Measurements from ENCODE around the gene SLC39A11.

GRCh38 chr17:72751746-72752145 lies 340.7 kb downstream of the SLC39A11 start:
- TF ChIP-seq, protein P1, sequence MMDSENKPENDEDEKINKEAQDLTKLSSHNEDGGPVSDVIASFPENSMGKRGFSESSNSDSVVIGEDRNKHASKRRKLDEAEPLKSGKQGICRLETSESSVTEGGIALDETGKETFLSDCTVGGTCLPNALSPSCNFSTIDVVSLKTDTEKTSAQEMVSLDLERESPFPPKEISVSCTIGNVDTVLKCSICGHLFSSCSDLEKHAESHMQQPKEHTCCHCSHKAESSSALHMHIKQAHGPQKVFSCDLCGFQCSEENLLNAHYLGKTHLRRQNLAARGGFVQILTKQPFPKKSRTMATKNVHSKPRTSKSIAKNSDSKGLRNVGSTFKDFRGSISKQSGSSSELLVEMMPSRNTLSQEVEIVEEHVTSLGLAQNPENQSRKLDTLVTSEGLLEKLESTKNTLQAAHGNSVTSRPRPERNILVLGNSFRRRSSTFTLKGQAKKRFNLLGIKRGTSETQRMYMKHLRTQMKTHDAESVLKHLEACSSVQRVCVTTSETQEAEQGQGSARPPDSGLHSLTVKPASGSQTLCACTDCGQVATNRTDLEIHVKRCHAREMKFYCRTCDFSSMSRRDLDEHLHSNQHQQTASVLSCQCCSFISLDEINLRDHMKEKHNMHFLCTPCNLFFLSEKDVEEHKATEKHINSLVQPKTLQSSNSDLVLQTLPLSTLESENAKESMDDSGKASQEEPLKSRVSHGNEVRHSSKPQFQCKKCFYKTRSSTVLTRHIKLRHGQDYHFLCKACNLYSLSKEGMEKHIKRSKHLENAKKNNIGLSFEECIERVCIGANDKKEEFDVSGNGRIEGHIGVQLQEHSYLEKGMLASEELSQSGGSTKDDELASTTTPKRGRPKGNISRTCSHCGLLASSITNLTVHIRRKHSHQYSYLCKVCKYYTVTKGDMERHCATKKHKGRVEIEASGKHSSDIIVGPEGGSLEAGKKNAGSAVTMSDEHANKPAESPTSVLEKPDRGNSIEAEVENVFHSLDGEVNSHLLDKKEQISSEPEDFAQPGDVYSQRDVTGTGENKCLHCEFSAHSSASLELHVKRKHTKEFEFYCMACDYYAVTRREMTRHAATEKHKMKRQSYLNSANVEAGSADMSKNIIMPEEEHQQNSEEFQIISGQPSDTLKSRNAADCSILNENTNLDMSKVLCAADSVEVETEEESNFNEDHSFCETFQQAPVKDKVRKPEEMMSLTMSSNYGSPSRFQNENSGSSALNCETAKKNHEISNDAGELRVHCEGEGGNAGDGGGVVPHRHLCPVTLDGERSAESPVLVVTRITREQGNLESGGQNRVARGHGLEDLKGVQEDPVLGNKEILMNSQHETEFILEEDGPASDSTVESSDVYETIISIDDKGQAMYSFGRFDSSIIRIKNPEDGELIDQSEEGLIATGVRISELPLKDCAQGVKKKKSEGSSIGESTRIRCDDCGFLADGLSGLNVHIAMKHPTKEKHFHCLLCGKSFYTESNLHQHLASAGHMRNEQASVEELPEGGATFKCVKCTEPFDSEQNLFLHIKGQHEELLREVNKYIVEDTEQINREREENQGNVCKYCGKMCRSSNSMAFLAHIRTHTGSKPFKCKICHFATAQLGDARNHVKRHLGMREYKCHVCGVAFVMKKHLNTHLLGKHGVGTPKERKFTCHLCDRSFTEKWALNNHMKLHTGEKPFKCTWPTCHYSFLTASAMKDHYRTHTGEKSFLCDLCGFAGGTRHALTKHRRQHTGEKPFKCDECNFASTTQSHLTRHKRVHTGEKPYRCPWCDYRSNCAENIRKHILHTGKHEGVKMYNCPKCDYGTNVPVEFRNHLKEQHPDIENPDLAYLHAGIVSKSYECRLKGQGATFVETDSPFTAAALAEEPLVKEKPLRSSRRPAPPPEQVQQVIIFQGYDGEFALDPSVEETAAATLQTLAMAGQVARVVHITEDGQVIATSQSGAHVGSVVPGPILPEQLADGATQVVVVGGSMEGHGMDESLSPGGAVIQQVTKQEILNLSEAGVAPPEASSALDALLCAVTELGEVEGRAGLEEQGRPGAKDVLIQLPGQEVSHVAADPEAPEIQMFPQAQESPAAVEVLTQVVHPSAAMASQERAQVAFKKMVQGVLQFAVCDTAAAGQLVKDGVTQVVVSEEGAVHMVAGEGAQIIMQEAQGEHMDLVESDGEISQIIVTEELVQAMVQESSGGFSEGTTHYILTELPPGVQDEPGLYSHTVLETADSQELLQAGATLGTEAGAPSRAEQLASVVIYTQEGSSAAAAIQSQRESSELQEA (CRISPR knock-in tag; IDR thresholded peaks at IDR 0.05; ENCODE audit: not compliant biosample characterization): no peak
- TF ChIP-seq, protein P2, sequence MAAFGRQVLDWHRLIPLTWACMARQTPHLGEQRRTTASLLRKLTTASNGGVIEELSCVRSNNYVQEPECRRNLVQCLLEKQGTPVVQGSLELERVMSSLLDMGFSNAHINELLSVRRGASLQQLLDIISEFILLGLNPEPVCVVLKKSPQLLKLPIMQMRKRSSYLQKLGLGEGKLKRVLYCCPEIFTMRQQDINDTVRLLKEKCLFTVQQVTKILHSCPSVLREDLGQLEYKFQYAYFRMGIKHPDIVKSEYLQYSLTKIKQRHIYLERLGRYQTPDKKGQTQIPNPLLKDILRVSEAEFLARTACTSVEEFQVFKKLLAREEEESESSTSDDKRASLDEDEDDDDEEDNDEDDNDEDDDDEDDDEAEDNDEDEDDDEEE (CRISPR knock-in tag; IDR thresholded peaks at IDR 0.05): no peak
- no peak for TF ChIP-seq CTCF (CRISPR knock-in tag; IDR thresholded peaks at IDR 0.05)
- TF ChIP-seq GABPA (IDR thresholded peaks at IDR 0.05; ENCODE audit: low read depth, low read length): no peak
- no peak for TF ChIP-seq GABPA (CRISPR knock-in tag; IDR thresholded peaks at IDR 0.05; ENCODE audit: low read depth)
- no peak for TF ChIP-seq ZNF687 (CRISPR knock-in tag; IDR thresholded peaks at IDR 0.05)
- TF ChIP-seq SMYD3 (CRISPR knock-in tag; IDR thresholded peaks at IDR 0.05): no peak
- TF ChIP-seq, protein P3, sequence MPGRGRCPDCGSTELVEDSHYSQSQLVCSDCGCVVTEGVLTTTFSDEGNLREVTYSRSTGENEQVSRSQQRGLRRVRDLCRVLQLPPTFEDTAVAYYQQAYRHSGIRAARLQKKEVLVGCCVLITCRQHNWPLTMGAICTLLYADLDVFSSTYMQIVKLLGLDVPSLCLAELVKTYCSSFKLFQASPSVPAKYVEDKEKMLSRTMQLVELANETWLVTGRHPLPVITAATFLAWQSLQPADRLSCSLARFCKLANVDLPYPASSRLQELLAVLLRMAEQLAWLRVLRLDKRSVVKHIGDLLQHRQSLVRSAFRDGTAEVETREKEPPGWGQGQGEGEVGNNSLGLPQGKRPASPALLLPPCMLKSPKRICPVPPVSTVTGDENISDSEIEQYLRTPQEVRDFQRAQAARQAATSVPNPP (CRISPR knock-in tag; IDR thresholded peaks at IDR 0.05): no peak
- TF ChIP-seq GTF2F1 (IDR thresholded peaks at IDR 0.05; ENCODE audit: low read length): no peak
- TF ChIP-seq RFX5 (IDR thresholded peaks at IDR 0.05; ENCODE audit: low read depth, low read length): no peak
- TF ChIP-seq SMARCE1 (IDR thresholded peaks at IDR 0.05; ENCODE audit: borderline replicate concordance): no peak

Data from HepG2 (cell line).